ENCODE results near the gene RPP14. TPM values are rescaled to one million over a fixed set of nuclear protein-coding genes. Genes with fewer than 3 reads are reported as not detected.

The RPP14 gene
- 6.1 and 6.5 TPM in 2 replicates for total RNA-seq

DNA sequence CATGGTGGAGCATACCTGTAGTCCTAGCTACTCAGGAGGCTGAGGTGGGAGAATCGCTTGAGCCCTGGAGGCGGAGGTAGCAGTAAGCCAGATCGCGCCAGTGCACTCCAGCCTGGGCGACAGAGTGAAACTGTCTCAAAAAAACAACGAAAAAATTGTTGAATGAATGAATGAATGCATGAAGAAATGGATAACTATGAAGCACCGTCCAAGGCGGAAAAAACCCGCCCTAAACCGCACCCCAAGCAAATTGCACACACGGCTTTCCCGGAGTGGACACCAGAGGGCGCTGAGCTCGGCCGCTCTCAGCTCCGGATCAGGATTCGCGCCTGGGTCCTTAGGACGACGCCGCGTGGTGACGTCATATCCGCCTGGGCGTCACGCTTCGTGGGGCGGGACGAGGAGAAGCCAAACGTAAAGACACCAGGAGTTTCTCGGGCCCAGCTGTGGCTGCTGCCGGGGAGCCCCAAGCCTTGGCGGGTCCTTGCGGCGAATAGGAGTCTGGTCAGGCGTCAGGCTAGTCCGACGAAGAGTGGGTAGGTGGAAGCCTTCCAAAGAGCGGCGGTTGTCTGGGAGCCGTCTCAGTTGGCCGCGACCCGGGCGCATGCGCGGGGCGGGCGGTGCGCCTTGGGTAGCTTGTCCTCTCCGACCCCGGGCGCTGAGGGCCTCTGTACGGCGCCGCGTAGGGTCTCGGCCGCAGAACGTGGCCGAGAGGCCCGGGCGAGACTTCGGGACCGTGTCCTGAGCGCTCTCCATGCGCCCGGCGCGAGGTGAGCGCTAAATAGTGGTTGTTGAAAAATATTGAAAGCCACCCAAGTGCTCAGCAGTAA, at the start of gene RPP14, which contains the start of gene HTD2:
TSS of gene RPP14 (plus strand) at position 364 of the 830 bp plus-strand sequence. CDS start 4,085 bp downstream, outside the sequence.
TSS of gene HTD2 (plus strand) at position 639 of the 830 bp plus-strand sequence. CDS start 11,094 bp downstream, outside the sequence.

GRCh38 chr3:58332575-58333188, 26.6 kb downstream of the RPP14 start, which contains the start of gene PXK:
Gene PXK, plus strand, starts transcription at chr3:58332892. Its CDS starts 97 bp downstream, at chr3:58332989.

Other genes starting within 250 kb of the RPP14 start
- 0.35 TPM in 1 of 2 replicates, not detected in the other for gene DNASE1L3, start 95.3 kb upstream of the RPP14 start, total RNA-seq
- gene ABHD6, start 68.5 kb upstream of the RPP14 start, total RNA-seq = 3.2 and 6.2 TPM in 2 replicates
- 10.3 and 13.3 TPM in 2 replicates for gene HTD2, start 275 bp downstream of the RPP14 start, total RNA-seq
- 39.7 and 56.2 TPM in 2 replicates for gene PXK, start 26.6 kb downstream of the RPP14 start, total RNA-seq
- gene PDHB, start 127.6 kb downstream of the RPP14 start, total RNA-seq = 68.1 and 116 TPM in 2 replicates
- 8.9 and 13.6 TPM in 2 replicates for gene KCTD6, start 185.9 kb downstream of the RPP14 start, total RNA-seq
- gene ACOX2, start 230.9 kb downstream of the RPP14 start, total RNA-seq = 8.2 and 30.9 TPM in 2 replicates

All from pericardium fibroblast (primary cell).